Mesenteric fat pad (tissue), 1 donor: ENCODE measurements around the gene KIR2DL3. TPM values are rescaled to one million over a fixed set of nuclear protein-coding genes. Genes with fewer than 3 reads are reported as not detected.
A peak's percentile ranks its signal among the peaks of the same experiment; 100 is the strongest.
"Not testable (repeated sequence)": the region's sequence is repeated elsewhere in the genome, so short reads cannot be mapped to it uniquely, and the experiment has no call there.

Source experiments
- DNase-seq: peaks from one replicate; pipeline ENCODE4 v3.0.0-alpha.2; 2020; ENCODE audit warnings: low spot score
- total RNA-seq: library from RNA; stranded (reverse); fragmentation: NEBNext Ultra II Directional; extraction: Animal tissue kit (Norgen Biotek cat#: 25700); gene quantifications from one replicate; pipeline ENCODE4 v1.2.1, GENCODE V29; 2021
- donor health status: DM: yes; HTN: yes; CAD: no.

KIR2DL3 gene
- total RNA-seq, 1 donor from 2014 or later = not detected

- DNase-seq = not testable (repeated sequence)
Measured at GRCh38 chr19:54741950-54742349, 3.6 kb downstream of the KIR2DL3 start.

GRCh38 chr19:54744080-54744479 is 5.8 kb downstream of the KIR2DL3 start:
- peak; percentile 64 for DNase-seq

- DNase-seq = not testable (repeated sequence)
Measured at GRCh38 chr19:54747614-54748322, 9.5 kb downstream of the KIR2DL3 start.

- not testable (repeated sequence) for DNase-seq
Measured at GRCh38 chr19:54750276-54750675, 12.0 kb downstream of the KIR2DL3 start.

GRCh38 chr19:54756204-54757110 is 18.1 kb downstream of the KIR2DL3 start:
- not testable (repeated sequence) for DNase-seq

GRCh38 chr19:54758577-54758976 is 20.3 kb downstream of the KIR2DL3 start:
- not testable (repeated sequence) for DNase-seq

GRCh38 chr19:54764219-54764618 is 25.9 kb downstream of the KIR2DL3 start:
- peak; percentile 74 for DNase-seq

- DNase-seq = peak; percentile 76
Measured at GRCh38 chr19:54766464-54766863, 28.2 kb downstream of the KIR2DL3 start.

- DNase-seq = peak; percentile 45
Measured at GRCh38 chr19:54769646-54770045, 31.3 kb downstream of the KIR2DL3 start, which contains the start of gene KIR2DL1. Gene KIR2DL1 (plus strand): TSS chr19:54769793. CDS start chr19:54769851, 58 bp downstream.

- peak; percentile 26 for DNase-seq
Measured at GRCh38 chr19:54770511-54770910, 32.2 kb downstream of the KIR2DL3 start.

- peak; percentile 28 for DNase-seq
Measured at GRCh38 chr19:54771018-54771960, 33.0 kb downstream of the KIR2DL3 start.

GRCh38 chr19:54772666-54773065 is 34.4 kb downstream of the KIR2DL3 start:
- peak; percentile 3 for DNase-seq

GRCh38 chr19:54775095-54775815 is 36.9 kb downstream of the KIR2DL3 start:
- DNase-seq = peak; percentile 59

- peak; percentile 18 for DNase-seq
Measured at GRCh38 chr19:54775830-54776229, 37.5 kb downstream of the KIR2DL3 start.

GRCh38 chr19:54777851-54778250 is 39.5 kb downstream of the KIR2DL3 start:
- DNase-seq = peak; percentile 16

GRCh38 chr19:54778896-54779295 is 40.6 kb downstream of the KIR2DL3 start:
- DNase-seq = peak; percentile 43

GRCh38 chr19:54782916-54783315 is 44.6 kb downstream of the KIR2DL3 start:
- DNase-seq = peak; percentile 57

- DNase-seq = peak; percentile 41
Measured at GRCh38 chr19:54786091-54786723, 47.9 kb downstream of the KIR2DL3 start.

- peak; percentile 24 for DNase-seq
Measured at GRCh38 chr19:54788154-54788553, 49.8 kb downstream of the KIR2DL3 start.

GRCh38 chr19:54790711-54791110 is 52.4 kb downstream of the KIR2DL3 start:
- DNase-seq = peak; percentile 45
